Duodenal mucosa (tissue), 2 donors: ENCODE data around the gene APCDD1L.

Source experiments
- H3K27ac ChIP-seq: one replicate; pipeline ENCODE4 v1.7.0; 2013; ENCODE audit warnings: low read depth, low read length
- H3K27me3 ChIP-seq, 2 donors: one replicate each; pipeline ENCODE4 v1.7.0; 2013; ENCODE audit warnings: low read length in 2 of 2, control low read depth in 1 of 2; ENCODE audit not compliant: insufficient read depth in 2 of 2, control insufficient read depth in 1 of 2
- H3K36me3 ChIP-seq, 2 donors: one replicate each; pipeline ENCODE4 v1.7.0; 2013; ENCODE audit warnings: low read length in 2 of 2, control low read depth in 1 of 2; ENCODE audit not compliant: insufficient read depth in 2 of 2, control insufficient read depth in 1 of 2
- H3K4me1 ChIP-seq, 2 donors: one replicate each; pipeline ENCODE4 v1.7.0; 2013; ENCODE audit warnings: low read length in 2 of 2, control low read depth in 1 of 2; ENCODE audit not compliant: insufficient read depth in 2 of 2, control insufficient read depth in 1 of 2
- H3K4me3 ChIP-seq, 2 donors: one replicate each; pipeline ENCODE4 v1.7.0; 2013; ENCODE audit warnings: low read length in 2 of 2, low read depth in 1 of 2
- H3K9ac ChIP-seq, 2 donors: one replicate each; pipeline ENCODE4 v1.7.0; 2013; ENCODE audit warnings: low read length in 2 of 2, low read depth in 1 of 2
- H3K9me3 ChIP-seq, 2 donors: one replicate each; pipeline ENCODE4 v1.7.0; 2013; ENCODE audit warnings: low read length in 2 of 2, control low read depth in 1 of 2; ENCODE audit not compliant: control insufficient read depth in 1 of 2

Gene APCDD1L

DNA sequence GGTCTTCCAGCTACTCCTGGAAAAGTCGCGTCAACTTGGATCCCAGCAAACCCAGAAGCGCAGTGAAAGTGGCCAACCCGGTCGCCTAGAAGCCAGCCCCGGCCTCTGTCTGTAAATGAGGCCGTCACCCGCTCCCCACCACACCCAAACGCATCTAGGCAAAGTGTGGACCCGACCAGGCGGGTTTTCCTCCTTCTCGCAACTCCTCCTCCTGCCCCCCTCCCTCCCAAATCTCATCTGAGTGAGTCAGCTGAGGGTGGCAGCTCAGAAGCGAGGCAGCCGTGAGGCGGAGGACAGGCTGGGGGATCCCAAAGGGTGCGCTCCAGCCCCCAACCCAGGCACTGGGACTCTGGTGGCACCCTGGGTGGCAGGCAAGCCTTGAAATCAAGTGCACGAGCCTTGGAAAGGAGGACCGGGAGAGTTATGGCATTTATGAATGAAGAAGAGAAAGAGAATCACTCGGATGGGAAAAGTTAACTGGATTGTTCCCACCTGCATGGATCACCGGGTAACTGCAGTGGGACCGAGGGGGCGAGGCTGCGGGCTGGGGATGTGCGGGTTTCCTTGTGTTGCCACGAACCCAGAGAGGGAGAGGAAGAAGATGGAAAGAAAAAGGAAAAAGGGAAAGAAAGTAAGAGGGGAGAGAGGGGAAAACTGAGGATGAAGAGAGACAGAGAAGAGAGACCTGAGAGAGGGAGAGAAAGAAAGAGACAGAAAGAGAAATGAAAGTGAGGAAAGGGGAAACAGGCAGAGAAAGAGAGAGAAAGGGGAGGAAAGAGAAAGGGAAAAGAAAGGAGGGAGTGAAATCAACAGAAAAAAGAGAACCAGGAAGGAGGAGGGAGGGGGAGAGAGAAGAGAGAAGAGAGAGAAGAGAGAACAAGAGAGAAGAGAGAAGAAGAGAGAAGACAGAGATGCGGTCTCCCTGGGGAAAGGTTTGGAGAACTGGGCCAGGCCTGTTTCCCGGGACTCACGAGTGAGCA is at the start of gene APCDD1L:
Gene APCDD1L (minus strand): TSS at position 167 of the 980 bp plus-strand sequence. CDS start 692 bp downstream, outside the sequence.
- H3K9me3 ChIP-seq: no peaks in the 10 kb centered on the region
- H3K36me3 ChIP-seq: no peaks in the 10 kb centered on the region
- H3K27ac ChIP-seq: no peak within 1 kb of the TSS
- no peak within 1 kb of the TSS for H3K9ac ChIP-seq
- peaks cover 19 to 23% of the 10 kb centered on the region in 2 donors for H3K27me3 ChIP-seq
- no peaks in the 10 kb centered on the region for H3K4me1 ChIP-seq
- peak within 1 kb of the TSS in 1 of 2 donors; percentile 24 for H3K4me3 ChIP-seq

DNA sequence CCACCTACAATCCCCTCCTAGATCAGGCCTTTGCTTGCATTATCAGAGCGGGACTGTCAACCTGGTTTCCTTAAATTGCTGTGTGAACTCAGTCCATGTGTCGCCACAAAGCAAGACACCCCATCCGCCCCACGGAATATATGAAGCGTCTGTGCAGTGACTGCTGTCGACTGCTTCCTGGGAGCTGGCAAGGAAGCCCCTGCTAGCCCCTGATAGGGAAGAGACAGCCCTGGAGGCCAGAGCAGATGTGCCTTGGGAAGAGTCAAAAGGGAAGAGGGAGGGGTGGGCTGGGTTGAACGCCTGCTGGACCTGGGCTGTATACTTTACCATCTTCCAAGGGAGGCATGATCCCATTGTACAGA is 44.1 kb upstream of the APCDD1L start:
- Histone ChIP-seq H3K4me3 (no peak overlapping the region), H3K4me1 (no peaks in the 10 kb centered on the region), H3K27me3 (no peaks in the 10 kb centered on the region), H3K36me3 (no peaks in the 10 kb centered on the region), H3K9me3 (no peaks in the 10 kb centered on the region), H3K27ac (no peak overlapping the region), H3K9ac (no peak overlapping the region)

DNA sequence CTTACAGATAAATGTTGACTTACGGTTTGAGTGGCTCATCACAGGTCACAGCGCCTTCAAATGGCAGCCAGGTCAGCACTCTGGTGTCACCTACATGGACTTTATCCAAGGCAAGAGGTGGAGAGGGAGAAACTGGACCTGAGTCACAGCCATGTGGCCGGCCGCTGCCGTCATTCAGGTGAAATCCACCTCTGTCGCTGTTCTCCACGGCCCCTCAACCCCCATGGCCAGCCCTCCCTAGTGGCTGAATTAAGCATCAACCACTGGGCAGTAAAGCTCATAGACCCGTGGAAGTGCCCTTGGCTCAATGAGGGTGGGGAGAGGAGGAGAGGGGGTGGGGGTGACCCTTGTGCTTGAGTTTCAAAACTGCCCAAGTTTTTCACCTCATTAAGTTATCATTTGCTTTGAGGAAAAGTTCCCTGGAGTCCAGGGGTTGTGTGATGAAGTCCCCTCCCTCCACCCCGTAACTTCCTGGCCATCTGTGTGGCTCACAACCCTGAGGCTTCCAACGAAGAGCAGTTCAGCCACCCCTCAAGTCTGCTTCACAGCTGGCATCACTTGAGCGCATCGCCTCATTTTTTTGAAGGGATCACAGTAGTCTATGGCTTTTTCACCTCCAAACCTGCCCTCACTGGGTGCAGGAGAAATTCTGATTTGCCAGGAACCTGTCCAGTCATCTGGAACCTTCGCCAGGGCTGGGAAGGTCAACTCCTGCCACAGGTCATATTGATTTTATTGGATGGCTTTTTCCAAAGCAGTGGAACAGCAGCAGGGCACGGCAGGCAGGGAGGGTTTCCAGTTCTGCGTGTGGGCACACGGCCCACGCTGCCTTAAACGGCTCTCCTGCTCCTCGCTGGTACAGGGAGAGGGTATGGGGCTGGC is 43.5 kb upstream of the APCDD1L start:
- Histone ChIP-seq H3K9me3 (no peaks in the 10 kb centered on the region), H3K4me3 (no peak overlapping the region), H3K4me1 (no peaks in the 10 kb centered on the region), H3K27me3 (no peaks in the 10 kb centered on the region), H3K36me3 (no peaks in the 10 kb centered on the region), H3K9ac (no peak overlapping the region), H3K27ac (no peak overlapping the region)

DNA sequence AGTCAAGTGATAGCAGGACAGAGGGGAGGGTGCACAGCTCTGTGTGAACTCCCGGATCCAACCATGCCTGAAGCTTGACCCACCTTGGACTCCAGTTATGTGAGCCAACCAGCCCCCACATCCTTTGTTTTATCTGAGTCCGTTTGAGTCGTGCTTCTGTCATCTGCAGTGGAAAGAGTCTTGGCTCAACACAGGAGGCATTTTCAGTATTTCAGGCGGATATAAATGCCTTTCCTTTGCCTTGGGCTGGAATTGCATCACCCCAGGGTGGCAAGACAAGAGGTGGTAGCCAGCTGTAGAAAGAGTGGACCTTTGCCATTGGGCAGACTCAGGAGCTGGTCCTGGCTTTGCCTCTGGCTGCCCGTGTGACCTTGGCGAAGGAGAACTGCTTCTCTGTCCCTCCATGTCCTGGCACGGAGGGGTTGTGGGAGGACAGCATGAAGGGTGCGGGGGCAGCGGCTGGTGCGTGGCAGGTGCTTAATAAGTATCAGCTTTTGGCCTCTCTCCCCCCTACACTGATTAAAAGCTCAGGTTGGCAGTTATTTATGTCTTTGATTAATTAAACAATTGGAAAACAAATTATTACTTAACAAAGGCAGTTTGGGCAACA is 42.6 kb upstream of the APCDD1L start:
- H3K9me3 ChIP-seq: no peaks in the 10 kb centered on the region
- H3K27ac ChIP-seq: no peak overlapping the region
- no peaks in the 10 kb centered on the region for H3K4me1 ChIP-seq
- H3K4me3 ChIP-seq: no peak overlapping the region
- H3K36me3 ChIP-seq: no peaks in the 10 kb centered on the region
- H3K27me3 ChIP-seq: peaks cover 0 to 4% of the 10 kb centered on the region in 2 donors
- no peak overlapping the region for H3K9ac ChIP-seq

DNA sequence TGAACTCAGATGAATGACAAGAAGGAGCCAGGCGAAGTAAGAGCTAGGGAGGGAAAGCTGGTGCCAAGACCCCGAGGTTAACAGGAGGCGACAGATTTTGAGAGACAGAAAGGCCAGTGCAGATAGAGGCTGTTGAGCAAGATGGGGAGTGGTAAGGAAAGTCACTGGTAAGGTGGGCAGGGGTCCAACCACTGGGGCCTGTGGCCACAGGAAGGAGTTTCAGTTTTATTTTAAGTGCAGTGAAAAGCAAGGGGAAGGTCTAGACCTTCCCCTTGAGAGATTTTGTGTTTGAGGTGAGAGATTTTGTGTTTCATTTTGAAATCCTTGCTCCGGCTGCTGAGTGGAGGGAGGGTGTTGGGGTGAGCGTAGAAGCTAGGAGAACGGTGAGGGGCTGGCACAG is 41.8 kb upstream of the APCDD1L start:
- no peaks in the 10 kb centered on the region for H3K9me3 ChIP-seq
- no peaks in the 10 kb centered on the region for H3K36me3 ChIP-seq
- H3K4me1 ChIP-seq: no peaks in the 10 kb centered on the region
- no peak overlapping the region for H3K4me3 ChIP-seq
- H3K27me3 ChIP-seq: peaks cover 0 to 4% of the 10 kb centered on the region in 2 donors
- no peak overlapping the region for H3K27ac ChIP-seq
- no peak overlapping the region for H3K9ac ChIP-seq

DNA sequence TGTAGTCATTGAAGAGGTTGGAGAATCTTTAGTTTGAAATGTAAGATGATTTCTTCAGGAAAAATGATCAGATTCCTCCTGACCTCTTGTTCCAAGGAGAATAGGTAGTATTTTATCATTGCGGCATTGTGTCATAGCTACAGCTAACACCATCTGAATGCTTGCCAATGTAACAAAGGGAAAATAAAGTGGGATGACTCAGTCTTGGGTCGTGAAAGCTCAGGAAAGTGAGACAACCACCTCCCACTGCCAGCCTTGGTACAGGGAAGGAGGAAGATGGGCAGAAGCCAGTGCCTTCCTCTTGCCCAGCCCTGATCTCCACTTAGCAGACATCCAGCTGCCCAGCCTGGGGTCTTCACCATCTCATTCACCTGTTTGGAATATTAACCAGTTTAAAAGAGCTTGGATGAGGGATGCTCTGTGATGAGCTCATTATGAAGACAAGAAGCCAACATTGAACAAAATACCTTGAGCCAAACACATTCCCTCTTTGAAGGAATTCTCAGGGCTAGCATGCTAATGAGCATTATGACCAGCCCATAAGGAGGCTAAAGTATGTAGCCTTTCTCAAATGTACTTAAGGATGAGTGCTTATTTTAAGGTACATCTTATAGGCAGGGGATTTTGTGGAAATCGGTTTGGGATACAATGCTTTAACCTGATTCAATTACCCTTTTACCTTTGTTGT is 40.0 kb upstream of the APCDD1L start:
- Histone ChIP-seq H3K9me3 (no peaks in the 10 kb centered on the region), H3K27ac (no peak overlapping the region)

DNA sequence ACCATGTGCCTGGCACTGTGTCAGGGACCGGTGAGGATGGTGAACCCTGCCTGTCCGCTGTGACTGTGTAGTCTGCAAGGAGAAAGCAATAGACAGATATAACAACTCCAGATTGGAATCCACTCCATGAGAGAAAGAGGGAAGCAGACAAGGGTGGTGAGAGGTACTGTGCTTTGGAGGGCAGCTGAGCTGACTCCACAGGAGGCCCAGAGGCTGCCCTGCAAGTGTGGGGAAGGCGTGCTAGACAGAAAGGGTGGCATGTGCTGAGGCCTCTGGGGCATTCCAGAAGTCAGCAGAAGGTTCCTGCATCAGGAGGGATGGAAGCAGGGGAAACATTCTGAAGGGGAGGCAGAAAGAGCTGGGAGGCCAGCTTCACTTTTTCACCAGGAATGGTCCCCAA is 39.3 kb upstream of the APCDD1L start:
- Histone ChIP-seq H3K4me3 (no peak overlapping the region), H3K4me1 (no peaks in the 10 kb centered on the region), H3K36me3 (no peaks in the 10 kb centered on the region), H3K9me3 (no peaks in the 10 kb centered on the region), H3K27ac (no peak overlapping the region), H3K27me3 (peaks cover 0 to 4% of the 10 kb centered on the region in 2 donors), H3K9ac (no peak overlapping the region)

More for the DNA sequence above, 40.0 kb upstream of the APCDD1L start:
- H3K27me3 ChIP-seq: peaks cover 0 to 4% of the 10 kb centered on the region in 2 donors
- H3K4me1 ChIP-seq: no peaks in the 10 kb centered on the region
- H3K36me3 ChIP-seq: no peaks in the 10 kb centered on the region
- H3K9ac ChIP-seq: no peak overlapping the region
- H3K4me3 ChIP-seq: no peak overlapping the region

DNA sequence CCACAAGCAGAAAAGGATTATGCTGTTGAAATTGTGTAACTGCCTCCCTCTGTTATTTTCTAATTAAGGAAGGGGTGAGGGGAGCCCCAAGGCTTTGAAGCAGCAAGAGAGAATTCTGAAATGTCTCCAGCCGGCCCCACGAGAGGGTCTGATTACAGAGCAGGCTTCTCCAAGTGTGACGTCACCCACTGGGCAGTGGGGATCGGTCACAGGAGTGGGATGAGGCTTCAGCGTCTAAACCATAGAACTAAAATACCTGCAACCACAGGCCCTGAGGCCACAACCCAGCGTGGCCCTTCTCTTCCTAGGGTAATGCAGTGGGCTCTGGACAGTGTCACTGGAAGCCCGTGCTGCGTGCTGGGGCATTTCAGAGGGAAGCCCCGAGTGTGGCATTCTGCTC is 38.6 kb upstream of the APCDD1L start:
- H3K4me1 ChIP-seq: no peaks in the 10 kb centered on the region
- no peak overlapping the region for H3K9ac ChIP-seq
- no peaks in the 10 kb centered on the region for H3K36me3 ChIP-seq
- H3K9me3 ChIP-seq: no peaks in the 10 kb centered on the region
- H3K27me3 ChIP-seq: peaks cover 0 to 4% of the 10 kb centered on the region in 2 donors
- H3K27ac ChIP-seq: no peak overlapping the region
- H3K4me3 ChIP-seq: no peak overlapping the region

DNA sequence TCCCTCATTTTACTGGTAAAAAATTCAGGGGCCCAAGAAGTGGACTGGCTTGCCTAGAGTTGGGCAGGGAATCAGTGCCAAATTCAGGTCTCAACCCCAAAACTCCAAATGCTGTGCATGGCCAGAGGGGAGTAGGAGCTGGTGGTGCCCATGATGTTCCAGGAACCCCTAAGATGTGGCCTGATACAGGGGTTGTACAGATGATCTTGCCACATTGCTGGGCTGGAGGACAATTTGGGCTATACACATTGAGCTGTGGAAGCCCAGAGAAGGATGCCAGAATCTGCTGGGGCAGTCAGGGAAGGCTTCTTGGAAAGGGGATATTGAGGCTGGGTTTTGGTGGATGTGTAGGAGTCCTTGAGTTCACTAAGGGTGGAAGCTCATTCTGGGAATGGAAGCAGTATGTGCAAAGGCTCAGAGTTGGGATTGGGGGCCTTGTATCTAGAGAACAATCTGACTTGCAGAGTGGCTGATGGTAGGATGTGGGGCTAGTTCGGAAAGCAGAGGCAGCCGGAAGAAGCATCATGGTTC is 38.0 kb upstream of the APCDD1L start:
- no peaks in the 10 kb centered on the region for H3K9me3 ChIP-seq
- H3K4me1 ChIP-seq: no peaks in the 10 kb centered on the region
- H3K4me3 ChIP-seq: no peak overlapping the region
- no peak overlapping the region for H3K9ac ChIP-seq
- H3K27ac ChIP-seq: no peak overlapping the region
- H3K36me3 ChIP-seq: no peaks in the 10 kb centered on the region
- H3K27me3 ChIP-seq: peaks cover 0 to 4% of the 10 kb centered on the region in 2 donors
